OCI-LY1 (cell line): ENCODE data around the gene SCAMP2.

ENCODE experiments used
- H2AFZ ChIP-seq: fragments of 200-600 bp; sonication (generic), shearing (Covaris generic); 2 replicates; pipeline ENCODE4 v1.6.0; 2014; ENCODE audit warnings: antibody characterized with exemption, mild to moderate bottlenecking, low read length
- H3F3A ChIP-seq: fragments of 200-600 bp; sonication (generic), shearing (Covaris generic); 2 replicates; pipeline ENCODE4 v1.6.0; 2014; ENCODE audit warnings: mild to moderate bottlenecking, antibody characterized with exemption, low read length, moderate library complexity; ENCODE audit not compliant: insufficient read depth
- H3K27ac ChIP-seq: fragments of 200-600 bp; sonication (generic); 2 replicates; pipeline ENCODE4 v1.5.1; 2014; ENCODE audit warnings: low read length, mixed run types, mild to moderate bottlenecking, low read depth; ENCODE audit not compliant: poor library complexity, severe bottlenecking
- H3K27me3 ChIP-seq: fragments of 200-600 bp; sonication (generic); 2 replicates; pipeline ENCODE4 v1.6.0; 2014; ENCODE audit warnings: antibody characterized with exemption, mild to moderate bottlenecking, low read length, moderate library complexity; ENCODE audit not compliant: insufficient read depth
- H3K36me3 ChIP-seq: fragments of 200-600 bp; sonication (generic); 2 replicates; pipeline ENCODE4 v1.6.1; 2014; ENCODE audit warnings: mild to moderate bottlenecking, antibody characterized with exemption, low read length, moderate library complexity, mixed read lengths; ENCODE audit not compliant: insufficient read depth
- H3K4me1 ChIP-seq: fragments of 200-600 bp; sonication (generic); 2 replicates; pipeline ENCODE4 v1.5.1; 2014; ENCODE audit warnings: mild to moderate bottlenecking, low read length, moderate library complexity; ENCODE audit not compliant: insufficient read depth, severe bottlenecking
- H3K4me2 ChIP-seq: fragments of 200-600 bp; sonication (generic), shearing (Covaris generic); 2 replicates; pipeline ENCODE4 v1.6.1; 2014; ENCODE audit warnings: low read length
- H3K4me3 ChIP-seq: fragments of 200-600 bp; sonication (generic); 2 replicates; pipeline ENCODE4 v1.5.1; 2014; ENCODE audit warnings: low read length, low read depth, mild to moderate bottlenecking, mixed read lengths; ENCODE audit not compliant: poor library complexity, severe bottlenecking
- H3K79me2 ChIP-seq: fragments of 200-600 bp; shearing (Covaris generic); 2 replicates; pipeline ENCODE4 v1.6.1; 2016; ENCODE audit warnings: mixed run types, low read length, mixed read lengths; ENCODE audit not compliant: insufficient read depth
- H3K9ac ChIP-seq: fragments of 200-600 bp; sonication (generic), shearing (Covaris generic); 2 replicates; pipeline ENCODE4 v1.6.1; 2014; ENCODE audit warnings: mild to moderate bottlenecking, low read length, mixed read lengths
- H3K9me2 ChIP-seq: fragments of 200-600 bp; sonication (generic), shearing (Covaris generic); 2 replicates; pipeline ENCODE4 v1.6.1; 2014; ENCODE audit warnings: low read depth, mild to moderate bottlenecking, low read length, mixed read lengths
- H3K9me3 ChIP-seq: fragments of 200-600 bp; shearing (Covaris generic); 2 replicates; pipeline ENCODE4 v1.6.1; 2014; ENCODE audit warnings: low read length, mixed read lengths
- H4K20me1 ChIP-seq: fragments of 200-600 bp; sonication (generic), shearing (Covaris generic); 2 replicates; pipeline ENCODE4 v1.6.0; 2016; ENCODE audit warnings: mild to moderate bottlenecking, low read length; ENCODE audit not compliant: insufficient read depth
- CTCF ChIP-seq: fragments of 200-600 bp; sonication (generic), shearing (Covaris generic); IDR thresholded peaks from 2 replicates; pipeline ENCODE4 v1.5.1; 2017; ENCODE audit warnings: mild to moderate bottlenecking, antibody characterized with exemption, low read length, moderate library complexity, mixed read lengths
- EZH2 ChIP-seq: fragments of 200-600 bp; sonication (generic), shearing (Covaris generic); IDR thresholded peaks from 2 replicates; pipeline ENCODE4 v1.8.0; 2017; ENCODE audit warnings: borderline replicate concordance, mixed run types, mild to moderate bottlenecking, antibody characterized with exemption, low read length, moderate library complexity, mixed read lengths

The SCAMP2 gene

DNA sequence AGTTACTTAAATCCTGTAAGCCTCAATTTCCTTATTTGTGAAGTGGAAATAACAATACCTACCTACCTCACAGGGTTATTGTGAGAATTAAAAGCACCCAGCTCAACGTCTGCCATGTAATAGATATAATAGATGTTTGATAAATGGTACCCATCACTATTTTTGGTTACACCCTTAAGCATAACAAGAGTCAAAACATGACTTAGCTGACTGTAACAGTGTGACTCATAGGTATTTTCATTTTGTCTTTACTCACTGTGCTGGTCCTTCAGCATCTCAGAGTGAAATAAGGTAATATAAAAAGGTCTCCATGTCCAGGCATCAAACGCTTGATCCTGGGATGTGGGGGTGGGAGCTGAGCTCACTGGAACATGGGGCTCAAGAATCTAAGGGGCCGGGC, 43.7 kb downstream of the SCAMP2 start:
- Histone ChIP-seq H2AFZ (no peak overlapping the region), H3K9me3 (no peaks in the 10 kb centered on the region), H3K79me2 (no peaks in the 10 kb centered on the region), H4K20me1 (no peaks in the 10 kb centered on the region), H3K4me1 (no peaks in the 10 kb centered on the region), H3K4me3 (no peak overlapping the region), H3K4me2 (no peak overlapping the region), H3K9me2 (no peaks in the 10 kb centered on the region), H3K9ac (no peak overlapping the region), H3K27ac (no peak overlapping the region), H3K36me3 (no peaks in the 10 kb centered on the region), H3F3A (no peaks in the 10 kb centered on the region), H3K27me3 (no peaks in the 10 kb centered on the region)
- TF ChIP-seq CTCF: no peak

DNA sequence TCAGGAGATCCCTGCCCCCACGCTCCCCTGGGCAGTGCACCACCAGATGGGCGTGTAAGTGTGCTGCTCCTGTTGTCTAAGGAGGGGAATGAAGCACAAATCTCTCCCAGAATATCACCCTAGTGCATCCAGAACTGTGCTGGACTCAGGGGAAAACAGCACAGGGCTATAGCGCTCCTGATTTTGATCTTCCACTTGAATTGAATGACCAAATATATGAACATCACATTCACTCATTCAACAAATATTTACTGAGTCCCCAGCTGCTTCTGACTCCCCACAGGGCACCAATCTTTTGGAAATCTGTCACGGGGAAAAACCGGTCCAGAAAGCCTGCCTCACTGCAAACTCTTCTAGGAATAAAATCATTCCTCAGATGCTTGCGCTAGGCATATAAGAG, 44.3 kb downstream of the SCAMP2 start:
- TF ChIP-seq EZH2 (no peak), CTCF (no peak)

GRCh38 chr15:74827614-74828013, 45.6 kb downstream of the SCAMP2 start:
- no peak for TF ChIP-seq EZH2
- no peak for TF ChIP-seq CTCF
- no peaks in the 10 kb centered on the region for H3K79me2 ChIP-seq
- H3K4me3 ChIP-seq: no peak overlapping the region
- H3K27ac ChIP-seq: no peak overlapping the region
- H3K9me2 ChIP-seq: no peaks in the 10 kb centered on the region
- H3K4me2 ChIP-seq: no peak overlapping the region
- no peak overlapping the region for H3K9ac ChIP-seq
- H3K9me3 ChIP-seq: no peaks in the 10 kb centered on the region
- H3F3A ChIP-seq: no peaks in the 10 kb centered on the region
- no peaks in the 10 kb centered on the region for H3K27me3 ChIP-seq
- no peak overlapping the region for H2AFZ ChIP-seq
- no peaks in the 10 kb centered on the region for H4K20me1 ChIP-seq
- H3K36me3 ChIP-seq: no peaks in the 10 kb centered on the region
- H3K4me1 ChIP-seq: no peaks in the 10 kb centered on the region

More for the DNA sequence above, 44.3 kb downstream of the SCAMP2 start:
- Histone ChIP-seq H3K9me3 (no peaks in the 10 kb centered on the region), H3K36me3 (no peaks in the 10 kb centered on the region), H3K4me1 (no peaks in the 10 kb centered on the region), H3K9ac (no peak overlapping the region), H2AFZ (no peak overlapping the region), H4K20me1 (no peaks in the 10 kb centered on the region), H3K27me3 (no peaks in the 10 kb centered on the region), H3K27ac (no peak overlapping the region), H3K4me2 (no peak overlapping the region), H3K79me2 (no peaks in the 10 kb centered on the region), H3K9me2 (no peaks in the 10 kb centered on the region), H3F3A (no peaks in the 10 kb centered on the region), H3K4me3 (no peak overlapping the region)
